Measurements from ENCODE around the gene STRBP.

STRBP gene

DNA sequence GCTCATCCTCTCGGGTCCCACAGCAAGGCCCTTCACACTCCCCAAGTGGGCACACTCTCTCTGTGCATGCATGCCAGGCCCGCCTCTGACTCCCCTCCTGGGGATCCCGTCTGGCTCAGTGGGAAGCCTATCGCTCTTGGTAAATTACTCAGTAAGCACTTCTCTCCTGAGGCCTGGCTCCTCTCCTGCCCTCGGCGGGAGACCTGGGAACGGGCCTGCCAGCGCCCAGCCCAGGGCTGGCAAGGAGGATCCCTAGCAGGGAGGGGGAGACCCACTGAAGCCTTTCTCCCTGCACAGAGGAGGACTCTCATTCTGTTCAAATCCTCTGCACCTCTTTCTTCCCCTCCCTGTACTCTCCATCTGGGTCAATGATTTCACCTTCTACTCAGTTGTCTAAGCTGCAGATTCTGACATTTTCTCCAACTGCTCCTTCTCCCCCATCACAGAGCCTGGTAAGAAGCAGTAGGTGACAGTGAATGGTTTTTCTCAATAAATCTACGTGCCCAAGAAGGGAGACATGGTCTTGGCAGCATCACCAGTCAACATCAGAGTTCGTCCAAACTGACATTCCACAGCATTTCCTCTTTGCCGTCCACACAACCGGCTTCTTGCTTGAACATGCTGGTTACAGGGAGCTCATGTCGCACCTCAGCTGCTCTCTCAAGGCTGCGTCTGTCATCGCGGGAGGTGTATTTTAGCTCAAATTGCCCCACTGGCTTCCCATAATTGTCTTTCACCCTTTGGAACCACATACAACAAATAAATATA is 153.1 kb downstream of the STRBP start:
- no peaks in the 10 kb centered on the region for H3K27me3 ChIP-seq (ENCODE audit: control insufficient read depth, insufficient read depth, low read length)
- no peaks in the 10 kb centered on the region for H3K9me3 ChIP-seq (ENCODE audit: control insufficient read depth, low read length)
- H3K4me1 ChIP-seq (ENCODE audit: control insufficient read depth, insufficient read depth, low read length), result peaks cover 8% of the 10 kb centered on the region
- no peak overlapping the region for H3K9ac ChIP-seq (ENCODE audit: low read length)
- H3K4me3 ChIP-seq (ENCODE audit: low read length), result no peak overlapping the region
- no peaks in the 10 kb centered on the region for H3K36me3 ChIP-seq (ENCODE audit: control insufficient read depth, insufficient read depth, low read length)

DNA sequence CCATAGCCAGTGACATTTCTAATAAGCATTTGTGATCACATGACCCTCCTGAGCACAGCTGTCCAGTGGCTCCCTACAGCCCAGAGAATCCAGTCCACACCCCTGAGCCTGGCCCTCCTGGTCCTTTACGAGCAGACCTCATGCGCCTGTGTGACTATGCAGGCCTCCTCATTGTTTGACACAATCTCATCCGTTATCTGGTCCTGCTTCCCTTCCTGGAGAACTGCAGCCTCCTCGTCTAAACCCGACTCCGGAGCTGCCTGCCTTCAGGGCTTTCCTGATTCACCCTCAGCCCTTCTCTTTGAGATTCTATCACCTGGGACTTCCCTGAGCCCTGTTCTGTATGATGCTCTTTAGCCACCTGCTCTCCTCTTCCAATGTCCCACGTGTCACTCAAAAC is 155.2 kb downstream of the STRBP start:
- H3K9me3 ChIP-seq (ENCODE audit: control insufficient read depth, low read length), result no peaks in the 10 kb centered on the region
- no peak overlapping the region for H3K4me3 ChIP-seq (ENCODE audit: low read length)
- no peaks in the 10 kb centered on the region for H3K27me3 ChIP-seq (ENCODE audit: control insufficient read depth, insufficient read depth, low read length)
- H3K36me3 ChIP-seq (ENCODE audit: control insufficient read depth, insufficient read depth, low read length), result no peaks in the 10 kb centered on the region
- H3K4me1 ChIP-seq (ENCODE audit: control insufficient read depth, insufficient read depth, low read length), result peaks cover 8% of the 10 kb centered on the region
- no peak overlapping the region for H3K9ac ChIP-seq (ENCODE audit: low read length)

DNA sequence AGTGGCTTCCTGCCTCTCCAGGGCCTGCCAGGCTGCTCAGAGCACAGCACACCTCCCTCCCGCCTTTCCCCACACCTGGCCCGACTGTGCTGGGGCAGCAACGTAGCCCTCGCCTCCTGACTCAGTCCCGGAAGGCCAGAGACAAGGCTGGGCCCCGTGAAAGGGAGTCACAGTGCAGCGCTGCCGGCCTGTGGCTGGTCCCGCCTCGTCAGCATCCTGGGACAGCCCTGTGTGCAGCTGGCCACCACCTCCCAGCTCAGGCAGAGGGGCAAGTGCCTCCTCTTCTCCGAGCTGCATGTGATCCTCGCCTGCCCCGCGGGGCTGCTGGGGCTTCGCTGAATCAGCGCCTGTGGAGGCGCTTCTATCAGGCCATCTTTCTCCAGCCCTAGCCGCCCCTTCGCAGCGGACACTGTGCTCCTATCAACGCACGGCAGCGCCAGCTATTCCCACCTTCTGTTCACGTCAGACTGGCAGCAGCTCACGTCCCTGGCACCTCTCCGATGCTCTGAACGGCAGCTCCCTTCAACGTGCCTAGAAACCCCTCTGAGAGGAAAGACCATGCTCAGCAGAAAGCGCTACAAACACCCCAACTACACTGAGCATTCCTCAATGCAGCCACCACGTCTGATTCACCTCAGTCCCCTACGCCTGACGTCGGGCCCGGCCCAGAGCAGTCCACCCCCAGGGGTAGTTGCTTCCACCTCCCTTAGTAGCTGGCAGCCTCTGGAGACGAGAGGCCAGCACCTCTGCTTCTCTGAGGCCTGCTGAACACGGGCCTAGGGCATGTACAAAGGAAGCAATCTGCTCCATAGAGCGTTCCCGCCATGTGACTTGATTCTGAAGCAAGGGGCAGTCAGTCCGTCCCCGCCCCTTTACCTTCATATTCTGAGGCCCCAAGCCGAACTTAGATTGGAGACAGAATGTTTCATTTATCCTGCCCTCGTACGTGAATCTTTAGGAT is 156.1 kb downstream of the STRBP start:
- H3K36me3 ChIP-seq (ENCODE audit: control insufficient read depth, insufficient read depth, low read length), result no peaks in the 10 kb centered on the region
- no peaks in the 10 kb centered on the region for H3K27me3 ChIP-seq (ENCODE audit: control insufficient read depth, insufficient read depth, low read length)
- no peaks in the 10 kb centered on the region for H3K9me3 ChIP-seq (ENCODE audit: control insufficient read depth, low read length)
- no peak overlapping the region for H3K4me3 ChIP-seq (ENCODE audit: low read length)
- peaks cover 8% of the 10 kb centered on the region for H3K4me1 ChIP-seq (ENCODE audit: control insufficient read depth, insufficient read depth, low read length)
- H3K9ac ChIP-seq (ENCODE audit: low read length), result no peak overlapping the region

DNA sequence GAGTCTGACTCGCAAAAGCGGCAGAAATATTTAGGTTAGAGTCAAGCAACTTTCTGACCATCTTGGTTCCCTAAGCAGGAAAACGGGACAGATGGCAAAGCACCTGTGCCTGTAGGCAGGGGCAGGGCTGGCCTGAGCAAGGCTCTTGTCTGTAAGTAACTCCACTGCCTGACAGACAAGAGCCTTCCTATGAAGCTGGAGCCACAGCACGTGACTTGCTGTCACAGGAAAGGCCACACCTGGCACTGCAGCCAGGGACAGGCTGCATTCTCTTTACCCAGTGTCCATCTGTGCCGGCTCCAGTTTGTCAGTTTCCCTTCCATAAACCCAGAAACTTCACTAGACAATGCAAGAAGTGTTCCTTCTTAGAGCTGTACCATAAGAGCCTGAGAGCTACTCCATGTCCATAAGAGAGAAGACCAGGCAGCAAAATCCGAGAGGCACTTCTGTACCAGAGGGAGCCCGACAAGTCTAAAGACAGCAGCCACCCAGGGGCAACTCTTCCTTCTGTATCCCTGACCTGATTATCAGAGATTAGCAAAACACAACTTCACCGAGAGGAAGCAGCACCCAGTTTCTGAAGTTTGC is 156.9 kb downstream of the STRBP start:
- no peak overlapping the region for H3K9ac ChIP-seq (ENCODE audit: low read length)
- H3K36me3 ChIP-seq (ENCODE audit: control insufficient read depth, insufficient read depth, low read length), result no peaks in the 10 kb centered on the region
- H3K4me1 ChIP-seq (ENCODE audit: control insufficient read depth, insufficient read depth, low read length), result peaks cover 8% of the 10 kb centered on the region
- no peak overlapping the region for H3K4me3 ChIP-seq (ENCODE audit: low read length)
- H3K27me3 ChIP-seq (ENCODE audit: control insufficient read depth, insufficient read depth, low read length), result no peaks in the 10 kb centered on the region
- no peaks in the 10 kb centered on the region for H3K9me3 ChIP-seq (ENCODE audit: control insufficient read depth, low read length)

DNA sequence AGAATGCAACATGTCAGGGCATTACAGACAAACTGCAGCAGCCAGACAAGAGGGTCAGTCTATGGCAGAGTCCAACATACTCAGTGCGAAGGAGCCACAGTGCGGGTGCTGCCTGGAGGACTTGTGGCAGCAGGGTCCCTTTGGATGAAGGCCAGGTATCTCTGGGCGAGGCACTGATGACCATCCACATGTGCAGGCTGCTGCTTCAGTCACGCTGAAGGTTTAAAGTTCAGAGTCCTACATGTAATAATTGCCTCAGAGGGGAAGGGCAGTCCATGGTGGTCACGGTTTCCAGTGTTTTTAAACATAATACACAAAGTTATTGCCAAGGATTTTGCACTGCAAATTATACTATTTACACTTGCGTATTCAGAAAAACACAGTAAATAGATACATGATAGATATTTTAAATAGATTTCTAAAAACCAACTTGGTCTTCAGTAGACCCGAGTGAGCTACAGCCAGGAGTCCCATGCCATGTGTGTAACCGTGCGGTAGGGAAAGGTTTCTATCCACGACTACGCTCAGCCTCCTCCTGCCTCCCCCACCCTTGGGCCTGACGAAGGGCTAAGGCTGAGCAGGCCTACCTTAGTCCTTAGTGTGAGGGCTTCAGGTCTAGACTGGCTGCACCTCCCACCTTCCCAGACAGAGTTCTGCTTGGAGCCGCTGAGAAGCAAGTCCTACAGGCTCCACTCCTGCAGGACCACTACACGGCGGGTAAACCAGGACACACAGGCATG is 158.7 kb downstream of the STRBP start:
- Histone ChIP-seq H3K27me3 (ENCODE audit: control insufficient read depth, insufficient read depth, low read length) (no peaks in the 10 kb centered on the region), H3K9me3 (ENCODE audit: control insufficient read depth, low read length) (no peaks in the 10 kb centered on the region), H3K4me1 (ENCODE audit: control insufficient read depth, insufficient read depth, low read length) (peaks cover 8% of the 10 kb centered on the region), H3K36me3 (ENCODE audit: control insufficient read depth, insufficient read depth, low read length) (peaks cover 12% of the 10 kb centered on the region), H3K9ac (ENCODE audit: low read length) (no peak overlapping the region), H3K4me3 (ENCODE audit: low read length) (no peak overlapping the region)

DNA sequence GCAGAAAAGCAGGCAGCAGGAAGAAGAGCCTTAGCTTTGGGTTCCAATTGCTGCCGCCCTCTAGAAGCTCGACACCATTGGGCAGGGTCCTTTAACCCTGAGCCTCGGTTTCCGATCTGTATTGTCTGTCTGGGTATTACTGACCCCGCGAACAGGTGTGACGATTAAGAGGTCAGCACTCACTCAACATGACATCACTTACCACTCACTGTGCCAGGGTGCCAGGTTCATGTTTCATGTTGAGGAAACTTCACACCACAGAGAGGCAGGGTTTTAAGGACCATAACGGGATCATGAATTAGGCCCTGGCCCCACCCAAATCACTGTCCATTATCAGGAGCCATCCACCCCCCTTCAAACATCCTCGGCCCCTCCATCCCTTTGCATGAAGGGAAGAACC is 159.4 kb downstream of the STRBP start:
- Histone ChIP-seq H3K36me3 (ENCODE audit: control insufficient read depth, insufficient read depth, low read length) (peaks cover 12% of the 10 kb centered on the region), H3K4me1 (ENCODE audit: control insufficient read depth, insufficient read depth, low read length) (peaks cover 8% of the 10 kb centered on the region), H3K27me3 (ENCODE audit: control insufficient read depth, insufficient read depth, low read length) (no peaks in the 10 kb centered on the region), H3K4me3 (ENCODE audit: low read length) (no peak overlapping the region), H3K9ac (ENCODE audit: low read length) (no peak overlapping the region), H3K9me3 (ENCODE audit: control insufficient read depth, low read length) (no peaks in the 10 kb centered on the region)

DNA sequence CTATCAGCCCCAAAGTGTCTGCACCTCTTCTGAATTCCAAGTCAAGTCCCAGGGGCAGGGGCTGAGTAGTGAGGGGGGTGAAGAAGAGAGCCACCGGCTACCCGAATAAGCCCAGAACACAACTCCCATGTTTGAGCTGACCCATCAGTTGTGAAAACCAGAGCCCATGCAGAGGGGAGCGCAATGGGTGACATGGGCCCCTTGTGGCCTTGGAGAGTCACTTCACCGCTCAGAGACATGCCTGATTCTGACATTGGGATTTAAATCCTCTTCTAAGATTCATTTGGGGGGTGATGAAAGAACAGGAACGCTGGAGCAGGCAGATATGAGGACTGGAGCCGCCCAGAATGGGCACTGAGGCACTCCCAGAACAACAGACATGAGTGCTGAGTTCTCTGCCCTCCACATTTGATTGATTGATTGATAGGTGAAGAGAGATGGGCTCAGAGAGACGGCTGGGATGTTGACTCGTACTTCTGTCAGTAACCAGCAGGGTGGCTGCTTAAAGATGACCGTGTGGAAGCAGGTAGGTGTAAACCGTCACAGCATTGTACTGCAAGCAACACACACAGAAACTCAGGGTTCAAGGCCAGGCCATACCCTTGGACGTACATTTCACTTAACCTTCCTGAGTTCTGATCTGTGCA is 160.6 kb downstream of the STRBP start:
- Histone ChIP-seq H3K9ac (ENCODE audit: low read length) (no peak overlapping the region), H3K9me3 (ENCODE audit: control insufficient read depth, low read length) (no peaks in the 10 kb centered on the region), H3K4me1 (ENCODE audit: control insufficient read depth, insufficient read depth, low read length) (peaks cover 8% of the 10 kb centered on the region), H3K36me3 (ENCODE audit: control insufficient read depth, insufficient read depth, low read length) (peaks cover 12% of the 10 kb centered on the region), H3K4me3 (ENCODE audit: low read length) (no peak overlapping the region), H3K27me3 (ENCODE audit: control insufficient read depth, insufficient read depth, low read length) (no peaks in the 10 kb centered on the region)

DNA sequence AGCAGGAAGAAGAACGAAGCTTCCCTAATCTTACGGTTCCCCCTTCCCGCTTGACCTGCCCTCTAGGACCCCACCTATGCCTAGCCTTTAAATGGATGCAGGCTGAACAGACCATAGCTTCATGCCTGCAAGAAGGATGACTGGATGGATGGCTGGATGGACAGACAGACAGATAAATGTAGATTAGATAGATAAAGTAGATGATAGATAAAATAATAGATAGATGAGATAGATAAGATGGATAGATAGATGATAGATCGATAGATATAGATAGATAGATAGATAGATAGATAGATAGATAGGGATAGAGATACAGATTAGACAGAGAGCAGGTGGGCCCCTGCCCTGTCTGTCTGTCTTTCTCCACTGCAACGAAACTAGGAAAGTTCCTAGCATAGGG is 162.9 kb downstream of the STRBP start:
- H3K36me3 ChIP-seq (ENCODE audit: control insufficient read depth, insufficient read depth, low read length), result peaks cover 12% of the 10 kb centered on the region
- H3K9me3 ChIP-seq (ENCODE audit: control insufficient read depth, low read length), result no peaks in the 10 kb centered on the region
- H3K4me1 ChIP-seq (ENCODE audit: control insufficient read depth, insufficient read depth, low read length), result no peaks in the 10 kb centered on the region
- H3K27me3 ChIP-seq (ENCODE audit: control insufficient read depth, insufficient read depth, low read length), result no peaks in the 10 kb centered on the region
- no peak overlapping the region for H3K4me3 ChIP-seq (ENCODE audit: low read length)
- H3K9ac ChIP-seq (ENCODE audit: low read length), result no peak overlapping the region

DNA sequence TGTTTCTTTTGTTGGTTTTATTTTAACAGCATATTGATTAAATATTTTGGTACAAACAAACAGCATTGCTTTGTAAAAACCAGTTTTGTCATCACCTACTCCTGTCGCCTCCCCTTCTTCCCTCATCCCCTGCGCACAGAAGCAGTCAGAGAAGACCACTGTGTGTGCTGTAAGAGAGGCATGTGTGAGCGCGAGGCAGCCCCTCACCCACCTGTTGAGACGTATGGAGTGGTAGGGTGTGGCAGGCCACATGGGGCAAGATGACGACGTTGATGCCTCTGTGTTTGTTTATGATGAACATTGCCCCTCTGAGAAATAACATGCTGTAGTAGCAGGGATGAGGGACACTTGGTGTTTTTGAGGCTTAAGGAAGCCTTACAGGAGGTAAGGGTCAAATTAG is 163.6 kb downstream of the STRBP start:
- no peak overlapping the region for H3K9ac ChIP-seq (ENCODE audit: low read length)
- H3K27me3 ChIP-seq (ENCODE audit: control insufficient read depth, insufficient read depth, low read length), result no peaks in the 10 kb centered on the region
- no peak overlapping the region for H3K4me3 ChIP-seq (ENCODE audit: low read length)
- H3K4me1 ChIP-seq (ENCODE audit: control insufficient read depth, insufficient read depth, low read length), result no peaks in the 10 kb centered on the region
- no peaks in the 10 kb centered on the region for H3K9me3 ChIP-seq (ENCODE audit: control insufficient read depth, low read length)
- H3K36me3 ChIP-seq (ENCODE audit: control insufficient read depth, insufficient read depth, low read length), result peaks cover 12% of the 10 kb centered on the region

DNA sequence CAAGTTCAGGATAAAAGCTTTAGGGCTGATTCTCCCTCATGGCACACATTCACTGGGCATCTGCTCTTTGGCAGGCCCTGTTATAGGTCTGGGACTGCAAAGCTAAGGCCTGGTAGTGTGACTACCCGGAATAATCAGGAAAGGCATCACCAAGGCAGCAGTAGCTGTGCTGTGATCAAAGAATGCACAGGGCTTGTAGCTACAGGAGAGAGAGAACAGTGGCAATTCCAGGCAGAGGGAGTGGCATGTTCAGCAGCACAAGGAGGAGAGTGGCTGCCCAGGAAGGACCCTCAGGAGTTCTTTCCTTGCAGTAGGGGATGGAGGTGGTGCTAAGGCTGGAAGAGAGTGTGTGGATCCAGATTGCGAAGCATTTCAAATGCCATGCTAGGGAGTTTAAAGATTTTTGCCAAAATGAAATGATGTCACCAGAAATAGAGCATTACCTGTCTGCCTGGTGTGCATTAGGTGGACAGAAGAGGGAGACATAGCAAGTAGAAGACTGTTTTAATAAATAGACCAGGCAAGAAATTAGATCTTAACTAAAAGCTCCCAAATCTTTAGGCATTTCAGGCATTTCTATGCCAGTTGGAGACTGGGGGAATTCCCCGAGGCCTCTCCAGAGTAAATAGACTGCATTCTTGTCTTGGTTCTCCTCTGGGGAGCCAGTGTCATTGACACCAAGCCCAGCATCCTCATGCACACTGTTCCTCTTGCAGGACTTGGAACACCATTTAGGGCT is 165.8 kb downstream of the STRBP start:
- Histone ChIP-seq H3K27me3 (ENCODE audit: control insufficient read depth, insufficient read depth, low read length) (no peaks in the 10 kb centered on the region), H3K9me3 (ENCODE audit: control insufficient read depth, low read length) (no peaks in the 10 kb centered on the region), H3K4me1 (ENCODE audit: control insufficient read depth, insufficient read depth, low read length) (no peaks in the 10 kb centered on the region), H3K9ac (ENCODE audit: low read length) (no peak overlapping the region), H3K4me3 (ENCODE audit: low read length) (no peak overlapping the region), H3K36me3 (ENCODE audit: control insufficient read depth, insufficient read depth, low read length) (peaks cover 12% of the 10 kb centered on the region)

DNA sequence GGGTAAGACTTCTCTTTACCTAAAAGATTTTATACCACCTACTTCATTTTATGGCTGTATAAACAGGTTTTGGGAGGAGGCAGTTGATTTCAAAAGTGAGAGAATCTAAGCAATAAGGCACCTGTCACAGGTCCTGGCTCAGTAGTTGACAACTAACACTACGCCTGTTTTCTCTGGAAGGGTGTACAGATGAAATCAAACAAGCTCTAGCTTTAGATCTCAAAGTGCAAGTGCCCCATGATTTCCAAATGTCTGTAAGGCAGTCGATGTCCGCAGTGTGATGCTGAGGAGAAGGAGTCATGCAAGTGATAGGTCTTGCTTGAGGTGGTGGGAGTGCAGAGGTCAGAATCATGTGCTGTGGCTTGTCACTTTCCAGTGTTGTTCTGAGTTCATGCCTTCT is 168.8 kb downstream of the STRBP start:
- H3K4me3 ChIP-seq (ENCODE audit: low read length), result no peak overlapping the region
- no peaks in the 10 kb centered on the region for H3K36me3 ChIP-seq (ENCODE audit: control insufficient read depth, insufficient read depth, low read length)
- H3K4me1 ChIP-seq (ENCODE audit: control insufficient read depth, insufficient read depth, low read length), result no peaks in the 10 kb centered on the region
- H3K27me3 ChIP-seq (ENCODE audit: control insufficient read depth, insufficient read depth, low read length), result no peaks in the 10 kb centered on the region
- no peaks in the 10 kb centered on the region for H3K9me3 ChIP-seq (ENCODE audit: control insufficient read depth, low read length)
- no peak overlapping the region for H3K9ac ChIP-seq (ENCODE audit: low read length)

Measured in mucosa of stomach (tissue), 1 donor.